Liver (tissue), 3 donors: ENCODE measurements around the gene AADACL4.

Experiments used
- GABPA ChIP-seq, 2 donors: IDR thresholded peaks in 1 of 2; conservative IDR thresholded peaks in 1 of 2; 2 replicates each; pipeline ENCODE4 v1.6.1; 2016; ENCODE audit warnings: antibody characterized with exemption in 2 of 2, mild to moderate bottlenecking in 1 of 2, moderate library complexity in 1 of 2
- HNF4A ChIP-seq, 2 donors: conservative IDR thresholded peaks; 2 replicates each; pipeline ENCODE4 v1.6.1; 2016; ENCODE audit warnings: antibody characterized with exemption in 2 of 2, mild to moderate bottlenecking in 2 of 2
- RAD21 ChIP-seq, 2 donors: IDR thresholded peaks; 2 replicates each; pipeline ENCODE4 v1.6.1; 2016; ENCODE audit warnings: antibody characterized with exemption in 2 of 2, mild to moderate bottlenecking in 2 of 2
- SP1 ChIP-seq: IDR thresholded peaks from 2 replicates; pipeline ENCODE4 v1.6.1; 2018; ENCODE audit warnings: antibody characterized with exemption, mild to moderate bottlenecking
- YY1 ChIP-seq: IDR thresholded peaks from 2 replicates; pipeline ENCODE4 v1.6.1; 2016; ENCODE audit warnings: antibody characterized with exemption, mild to moderate bottlenecking
- TF ChIP-seq, protein P1 (sequence below): fragments of 150-350 bp; IDR thresholded peaks from 2 replicates; pipeline ENCODE4 v1.5.1; 2017; ENCODE audit warnings: improper control_type of control experiment, low read depth, low read length; ENCODE audit not compliant: missing input control
- TF ChIP-seq, protein P2 (sequence below): IDR thresholded peaks from 2 replicates; pipeline ENCODE4 v1.6.1; 2016; ENCODE audit warnings: antibody characterized with exemption
- TF ChIP-seq, protein P3 (sequence below): IDR thresholded peaks from 2 replicates; pipeline ENCODE4 v1.6.1; 2016; ENCODE audit warnings: antibody characterized with exemption
- TF ChIP-seq, protein P4 (sequence below): IDR thresholded peaks from 2 replicates; pipeline ENCODE4 v1.6.1; 2016; ENCODE audit warnings: antibody characterized with exemption
- donor health status: healthy.
- donor health status: healthy.

DNA sequence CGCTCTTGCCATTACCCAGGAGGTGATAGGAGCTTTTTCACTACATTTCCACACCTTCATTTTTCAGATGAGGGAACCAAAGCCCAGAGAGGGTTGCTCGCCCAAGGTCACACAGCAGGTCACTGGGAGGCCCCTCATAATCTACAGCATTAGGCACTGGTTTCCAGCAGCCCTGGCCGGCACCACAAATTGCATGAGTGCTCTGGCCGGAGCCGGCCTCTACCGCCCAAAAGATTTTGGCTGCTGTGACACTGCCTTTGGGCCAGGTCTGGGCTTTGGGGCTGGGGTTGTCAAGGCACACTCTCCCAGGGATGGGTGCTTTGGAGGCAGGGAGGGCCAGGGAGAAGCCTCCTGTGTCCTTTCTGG is 41.2 kb upstream of the AADACL4 start:
- TF ChIP-seq YY1 (no peak), GABPA (IDR thresholded peaks at IDR 0.05 in 1 of 2, conservative IDR thresholded peaks at IDR 0.05 in 1 of 2) (no peak), HNF4A (conservative IDR thresholded peaks at IDR 0.05) (no peak), SP1 (no peak), RAD21 (IDR thresholded peaks at IDR 0.05) (no peak)
- TF ChIP-seq, protein P1, sequence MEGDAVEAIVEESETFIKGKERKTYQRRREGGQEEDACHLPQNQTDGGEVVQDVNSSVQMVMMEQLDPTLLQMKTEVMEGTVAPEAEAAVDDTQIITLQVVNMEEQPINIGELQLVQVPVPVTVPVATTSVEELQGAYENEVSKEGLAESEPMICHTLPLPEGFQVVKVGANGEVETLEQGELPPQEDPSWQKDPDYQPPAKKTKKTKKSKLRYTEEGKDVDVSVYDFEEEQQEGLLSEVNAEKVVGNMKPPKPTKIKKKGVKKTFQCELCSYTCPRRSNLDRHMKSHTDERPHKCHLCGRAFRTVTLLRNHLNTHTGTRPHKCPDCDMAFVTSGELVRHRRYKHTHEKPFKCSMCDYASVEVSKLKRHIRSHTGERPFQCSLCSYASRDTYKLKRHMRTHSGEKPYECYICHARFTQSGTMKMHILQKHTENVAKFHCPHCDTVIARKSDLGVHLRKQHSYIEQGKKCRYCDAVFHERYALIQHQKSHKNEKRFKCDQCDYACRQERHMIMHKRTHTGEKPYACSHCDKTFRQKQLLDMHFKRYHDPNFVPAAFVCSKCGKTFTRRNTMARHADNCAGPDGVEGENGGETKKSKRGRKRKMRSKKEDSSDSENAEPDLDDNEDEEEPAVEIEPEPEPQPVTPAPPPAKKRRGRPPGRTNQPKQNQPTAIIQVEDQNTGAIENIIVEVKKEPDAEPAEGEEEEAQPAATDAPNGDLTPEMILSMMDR = no peak
- TF ChIP-seq, protein P2, sequence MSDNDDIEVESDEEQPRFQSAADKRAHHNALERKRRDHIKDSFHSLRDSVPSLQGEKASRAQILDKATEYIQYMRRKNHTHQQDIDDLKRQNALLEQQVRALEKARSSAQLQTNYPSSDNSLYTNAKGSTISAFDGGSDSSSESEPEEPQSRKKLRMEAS = no peak
- TF ChIP-seq, protein P3, sequence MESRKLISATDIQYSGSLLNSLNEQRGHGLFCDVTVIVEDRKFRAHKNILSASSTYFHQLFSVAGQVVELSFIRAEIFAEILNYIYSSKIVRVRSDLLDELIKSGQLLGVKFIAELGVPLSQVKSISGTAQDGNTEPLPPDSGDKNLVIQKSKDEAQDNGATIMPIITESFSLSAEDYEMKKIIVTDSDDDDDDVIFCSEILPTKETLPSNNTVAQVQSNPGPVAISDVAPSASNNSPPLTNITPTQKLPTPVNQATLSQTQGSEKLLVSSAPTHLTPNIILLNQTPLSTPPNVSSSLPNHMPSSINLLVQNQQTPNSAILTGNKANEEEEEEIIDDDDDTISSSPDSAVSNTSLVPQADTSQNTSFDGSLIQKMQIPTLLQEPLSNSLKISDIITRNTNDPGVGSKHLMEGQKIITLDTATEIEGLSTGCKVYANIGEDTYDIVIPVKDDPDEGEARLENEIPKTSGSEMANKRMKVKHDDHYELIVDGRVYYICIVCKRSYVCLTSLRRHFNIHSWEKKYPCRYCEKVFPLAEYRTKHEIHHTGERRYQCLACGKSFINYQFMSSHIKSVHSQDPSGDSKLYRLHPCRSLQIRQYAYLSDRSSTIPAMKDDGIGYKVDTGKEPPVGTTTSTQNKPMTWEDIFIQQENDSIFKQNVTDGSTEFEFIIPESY = no peak
- TF ChIP-seq, protein P4, sequence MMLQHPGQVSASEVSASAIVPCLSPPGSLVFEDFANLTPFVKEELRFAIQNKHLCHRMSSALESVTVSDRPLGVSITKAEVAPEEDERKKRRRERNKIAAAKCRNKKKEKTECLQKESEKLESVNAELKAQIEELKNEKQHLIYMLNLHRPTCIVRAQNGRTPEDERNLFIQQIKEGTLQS = no peak
